NCI-H2196 (cell line): ENCODE results near the gene GDPD5.

Experiments used
- DNase-seq: peaks from one replicate; lab custom pipeline; 2025; ENCODE audit not compliant: unreplicated experiment; lab: John Stamatoyannopoulos, UW

Gene GDPD5

GRCh38 chr11:75492181-75492820 is 33.4 kb downstream of the GDPD5 start:
- DNase-seq, result no peak

GRCh38 chr11:75491465-75491864 is 34.3 kb downstream of the GDPD5 start:
- no peak for DNase-seq

- no peak for DNase-seq
Observed at GRCh38 chr11:75490221-75491181, 35.2 kb downstream of the GDPD5 start.

GRCh38 chr11:75487365-75487764 is 38.4 kb downstream of the GDPD5 start:
- no peak for DNase-seq

GRCh38 chr11:75485742-75486141 is 40.0 kb downstream of the GDPD5 start:
- no peak for DNase-seq

GRCh38 chr11:75482931-75483469 is 42.7 kb downstream of the GDPD5 start:
- DNase-seq, result no peak

GRCh38 chr11:75481922-75482606 is 43.7 kb downstream of the GDPD5 start:
- no peak for DNase-seq

GRCh38 chr11:75481223-75481921 is 44.4 kb downstream of the GDPD5 start:
- DNase-seq, result no peak

- DNase-seq, result no peak
Observed at GRCh38 chr11:75480185-75481175, 45.3 kb downstream of the GDPD5 start.

- DNase-seq, result no peak
Observed at GRCh38 chr11:75479597-75480145, 46.1 kb downstream of the GDPD5 start.

GRCh38 chr11:75478783-75479596 is 46.8 kb downstream of the GDPD5 start:
- no peak for DNase-seq

- no peak for DNase-seq
Observed at GRCh38 chr11:75477614-75477935, 48.2 kb downstream of the GDPD5 start.

- DNase-seq, result peak; percentile 95
Observed at GRCh38 chr11:75476739-75477613, 48.8 kb downstream of the GDPD5 start.

- peak; percentile 85 for DNase-seq
Observed at GRCh38 chr11:75475767-75476650, 49.7 kb downstream of the GDPD5 start.

GRCh38 chr11:75474878-75475766 is 50.6 kb downstream of the GDPD5 start:
- peak; percentile 56 for DNase-seq

GRCh38 chr11:75474240-75474639 is 51.5 kb downstream of the GDPD5 start:
- no peak for DNase-seq
